ENCODE results near the gene NTSR1. TPM values are rescaled to one million over a fixed set of nuclear protein-coding genes. Genes with fewer than 3 reads are reported as not detected.
A peak's percentile ranks its signal among the peaks of the same experiment; 100 is the strongest.

NTSR1 gene
- 0.23 and 7.8 TPM in 2 replicates for total RNA-seq

DNA sequence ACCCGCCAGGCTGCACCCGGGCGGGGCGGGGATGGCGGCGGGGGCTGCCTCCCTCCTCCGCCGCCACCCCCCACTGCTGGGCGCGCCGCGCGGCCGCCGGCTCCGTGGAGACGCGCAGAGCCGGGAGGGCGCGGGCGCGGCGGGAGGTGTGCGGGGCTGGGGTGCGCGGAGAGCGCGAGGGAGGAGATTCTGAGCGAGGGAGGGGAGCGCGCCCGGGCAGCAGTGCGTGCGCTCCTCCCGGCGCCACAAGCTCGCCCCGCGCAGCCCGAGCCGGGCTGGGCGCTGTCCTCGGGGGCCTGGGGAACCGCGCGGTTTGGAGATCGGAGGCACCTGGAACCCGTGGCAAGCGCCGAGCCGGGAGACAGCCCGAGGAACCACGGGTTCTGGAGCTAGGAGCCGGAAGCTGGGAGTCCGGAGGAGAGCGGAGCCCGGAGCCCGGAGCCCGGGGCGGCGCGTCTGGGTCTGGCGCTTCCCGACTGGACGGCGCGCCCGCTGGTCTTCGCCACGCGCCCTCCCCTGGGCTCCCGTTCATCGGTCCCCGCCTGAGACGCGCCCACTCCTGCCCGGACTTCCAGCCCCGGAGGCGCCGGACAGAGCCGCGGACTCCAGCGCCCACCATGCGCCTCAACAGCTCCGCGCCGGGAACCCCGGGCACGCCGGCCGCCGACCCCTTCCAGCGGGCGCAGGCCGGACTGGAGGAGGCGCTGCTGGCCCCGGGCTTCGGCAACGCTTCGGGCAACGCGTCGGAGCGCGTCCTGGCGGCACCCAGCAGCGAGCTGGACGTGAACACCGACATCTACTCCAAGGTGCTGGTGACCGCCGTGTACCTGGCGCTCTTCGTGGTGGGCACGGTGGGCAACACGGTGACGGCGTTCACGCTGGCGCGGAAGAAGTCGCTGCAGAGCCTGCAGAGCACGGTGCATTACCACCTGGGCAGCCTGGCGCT, at the start of gene NTSR1:
Gene NTSR1, plus strand, starts transcription at position 246 of the 946 bp plus-strand sequence. Its CDS starts 372 bp downstream, at position 618.
- no peak for DNase-seq (ENCODE audit: extremely low read depth, low read depth, low spot score)

DNA sequence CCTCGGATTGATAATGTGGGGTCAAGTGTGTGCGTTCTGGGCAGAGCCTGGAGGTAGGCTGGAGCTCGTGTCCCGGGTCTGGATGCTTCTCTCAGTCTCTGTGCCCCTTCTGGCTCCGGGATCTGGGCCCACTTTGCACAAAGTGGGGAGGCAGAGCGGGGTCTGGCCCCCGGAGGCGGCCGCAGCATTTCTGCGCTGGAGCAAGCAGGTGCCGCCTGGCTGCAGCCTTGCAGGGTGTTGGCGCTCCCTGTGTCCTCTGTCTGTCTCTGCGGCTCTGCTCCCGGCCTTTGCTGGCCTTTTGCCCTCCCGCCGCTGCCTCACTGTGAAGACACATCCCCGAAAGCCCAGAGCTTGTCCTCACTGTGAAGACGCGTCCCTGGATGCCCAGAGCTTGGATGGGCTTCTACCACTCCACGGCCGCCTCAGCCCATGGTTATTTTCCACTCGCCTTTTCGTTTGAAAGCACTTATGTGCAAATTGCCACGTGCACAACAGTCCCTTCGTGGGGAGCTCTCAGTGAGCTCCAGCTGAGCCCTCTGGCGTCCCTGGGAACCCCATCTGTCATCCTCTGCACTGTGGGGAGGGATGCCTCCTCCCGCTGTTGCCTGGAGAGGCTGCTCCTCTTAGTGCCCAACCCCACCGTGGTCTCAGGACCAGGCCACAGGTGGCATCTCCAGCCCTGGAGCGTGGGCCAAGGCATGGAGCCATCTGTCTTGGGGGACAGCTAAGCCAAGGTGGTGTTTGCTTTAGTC, 49.0 kb upstream of the NTSR1 start:
- no peak for DNase-seq (ENCODE audit: extremely low read depth, low read depth, low spot score)

DNA sequence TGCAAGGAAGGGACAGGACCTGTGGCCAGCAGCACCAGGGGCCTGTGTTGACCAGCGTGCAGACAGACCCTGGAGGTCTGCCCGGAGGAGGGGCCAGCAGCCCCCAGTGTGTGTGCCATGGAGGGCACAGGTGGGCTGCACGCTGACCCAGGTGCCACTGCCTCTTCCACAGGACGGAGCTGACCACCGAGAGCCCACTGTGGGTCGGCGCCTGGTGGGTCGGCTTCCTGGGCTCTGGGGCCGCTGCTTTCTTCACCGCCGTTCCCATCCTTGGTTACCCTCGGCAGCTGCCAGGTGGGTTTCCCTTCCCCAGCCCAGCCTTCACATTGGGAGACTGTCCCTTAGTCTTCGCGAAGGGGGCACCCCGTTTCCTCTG, 48.4 kb upstream of the NTSR1 start:
- no peak for DNase-seq (ENCODE audit: extremely low read depth, low read depth, low spot score)

DNA sequence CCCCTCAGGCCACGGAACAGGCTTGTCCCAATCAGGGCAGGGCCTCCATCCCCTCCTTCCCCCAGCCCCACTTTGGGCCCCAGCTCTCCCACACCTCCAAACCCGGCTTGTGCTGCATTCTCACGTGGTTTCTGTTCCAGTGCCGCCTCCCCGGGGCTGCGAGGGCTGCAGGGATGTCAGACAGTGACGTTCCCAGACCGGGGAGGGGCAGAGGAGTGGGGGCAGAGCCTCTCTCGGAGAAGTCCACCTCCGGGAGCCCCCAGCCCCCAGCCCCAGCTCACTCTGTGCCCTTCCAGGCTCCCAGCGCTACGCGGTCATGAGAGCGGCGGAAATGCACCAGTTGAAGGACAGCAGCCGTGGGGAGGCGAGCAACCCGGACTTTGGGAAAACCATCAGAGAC, 47.9 kb upstream of the NTSR1 start:
- no peak for DNase-seq (ENCODE audit: extremely low read depth, low read depth, low spot score)

DNA sequence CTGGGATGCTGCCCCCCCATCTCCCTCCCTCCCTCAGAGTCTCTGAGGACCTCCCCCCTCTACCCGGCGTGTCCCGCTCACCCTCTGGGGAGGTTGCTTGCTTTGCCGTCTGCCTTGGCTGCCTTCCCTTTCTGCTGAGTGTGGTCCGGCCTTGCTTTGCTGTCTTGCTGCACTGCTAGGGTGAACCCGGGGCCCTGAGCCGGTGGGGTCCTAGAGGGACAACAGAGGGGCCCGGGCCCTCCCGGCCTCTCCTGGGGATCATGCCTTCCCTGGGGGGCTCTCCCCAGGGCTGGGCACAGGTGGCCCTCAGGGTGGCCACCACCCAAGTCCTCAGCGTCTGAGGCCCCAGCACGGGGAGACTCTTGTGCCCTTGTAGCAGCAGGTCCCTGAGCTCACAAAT, 47.0 kb upstream of the NTSR1 start:
- DNase-seq (ENCODE audit: extremely low read depth, low read depth, low spot score), result no peak

DNA sequence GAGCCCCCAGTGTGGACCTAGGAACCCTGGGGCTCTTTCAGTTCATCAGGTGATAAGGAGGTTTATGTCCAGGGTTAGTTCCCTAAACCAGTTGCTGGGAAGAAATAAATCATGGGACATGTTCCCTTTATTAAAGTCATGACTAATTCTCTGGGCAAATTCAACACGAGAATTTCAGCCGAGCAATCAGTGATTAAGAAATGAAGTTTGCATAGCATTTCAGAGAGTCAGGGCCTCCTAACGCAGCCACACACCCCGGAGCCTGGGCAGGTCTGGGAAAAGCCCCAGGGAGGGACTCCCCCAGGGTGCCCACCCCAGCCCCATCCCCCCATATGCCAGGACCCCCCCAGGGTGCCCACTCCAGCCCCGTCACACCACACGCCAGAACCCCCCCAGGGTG, 46.2 kb upstream of the NTSR1 start:
- no peak for DNase-seq (ENCODE audit: extremely low read depth, low read depth, low spot score)

DNA sequence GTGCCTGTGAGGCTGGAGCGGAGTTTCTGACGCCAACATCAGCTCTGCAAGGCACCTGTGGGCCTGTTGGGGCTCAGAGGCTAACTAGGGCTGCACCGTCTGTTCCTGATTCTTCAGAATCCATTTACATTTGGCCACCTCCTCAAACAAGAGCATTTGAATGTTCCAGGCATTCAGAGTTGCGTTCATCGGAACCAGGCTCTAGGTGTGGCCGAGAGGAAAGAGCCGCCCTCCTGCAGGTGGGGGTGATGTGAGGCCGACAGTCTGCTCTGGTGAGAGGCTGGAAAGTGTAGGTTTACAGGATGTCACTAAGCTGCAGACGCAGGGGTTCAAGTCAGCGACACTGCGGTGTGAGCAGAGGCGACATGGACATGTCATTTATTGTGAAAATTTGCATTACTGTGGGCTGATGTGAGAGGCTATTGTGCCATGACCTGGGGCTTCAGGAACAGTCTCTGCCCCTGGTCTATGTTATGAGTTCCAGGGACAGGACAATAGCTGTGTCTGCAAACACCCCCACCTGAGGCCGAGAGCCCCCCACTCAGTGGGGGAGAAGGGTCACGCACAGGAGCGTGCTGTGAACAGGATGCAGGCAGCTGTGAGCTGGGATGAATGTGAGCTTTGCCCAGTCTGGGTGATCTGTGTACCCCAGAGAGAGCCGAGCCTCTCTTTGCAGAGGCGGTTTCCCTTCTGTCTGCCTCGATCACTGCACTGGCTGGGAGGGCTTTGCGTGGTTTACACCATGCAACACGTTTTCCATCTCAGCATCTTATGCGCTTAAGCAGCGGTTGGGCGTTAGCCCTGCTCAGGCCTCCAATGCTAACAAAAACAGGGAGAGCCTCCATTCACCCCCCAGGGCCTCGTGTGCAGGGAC, 45.3 kb upstream of the NTSR1 start:
- no peak for DNase-seq (ENCODE audit: extremely low read depth, low read depth, low spot score)

DNA sequence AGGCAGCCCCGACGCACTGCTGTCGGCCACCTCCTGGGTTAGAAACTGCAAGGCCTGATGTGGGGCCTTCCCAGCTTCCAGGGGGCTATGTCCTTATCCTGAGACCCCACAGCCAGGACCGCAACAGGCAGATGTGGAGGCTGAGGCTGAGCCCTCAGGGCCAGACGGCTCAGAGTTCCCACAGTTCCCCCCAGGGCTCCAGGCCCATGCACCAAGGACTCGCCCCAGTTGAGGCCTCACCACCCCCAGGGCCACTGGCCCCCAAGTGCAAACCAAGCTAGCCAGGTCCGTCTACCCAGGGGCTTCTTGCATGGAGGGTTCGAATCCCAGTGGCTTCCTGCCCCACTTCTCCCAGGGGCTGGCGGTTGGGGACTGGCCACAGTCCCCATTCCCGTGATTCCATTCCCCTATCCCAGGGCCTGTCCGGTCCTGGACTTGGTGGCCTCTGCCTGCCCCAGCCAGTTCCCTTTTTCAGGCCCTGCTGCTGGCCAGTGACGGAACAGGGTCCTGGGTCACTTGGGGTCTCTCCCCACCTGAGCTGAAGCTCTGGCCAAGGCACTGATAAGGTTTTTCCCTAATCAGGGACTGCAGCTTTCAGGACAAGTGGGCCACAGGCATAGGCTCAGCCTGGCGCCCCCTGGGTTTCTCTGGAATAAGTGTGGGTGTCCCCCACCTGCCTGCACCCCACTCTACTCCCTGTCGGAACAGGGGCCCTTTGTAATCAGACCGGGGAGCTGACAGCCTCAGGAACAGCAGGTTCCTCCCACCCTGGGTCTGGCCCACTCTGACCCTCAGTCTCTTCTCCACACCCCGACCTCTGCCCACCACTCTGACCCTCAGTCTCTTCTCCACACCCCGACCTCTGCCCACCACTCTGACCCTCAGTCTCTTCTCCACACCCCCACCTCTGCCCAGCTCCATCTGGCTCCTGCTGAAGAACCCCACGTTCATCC, 44.3 kb upstream of the NTSR1 start:
- DNase-seq (ENCODE audit: extremely low read depth, low read depth, low spot score), result no peak

DNA sequence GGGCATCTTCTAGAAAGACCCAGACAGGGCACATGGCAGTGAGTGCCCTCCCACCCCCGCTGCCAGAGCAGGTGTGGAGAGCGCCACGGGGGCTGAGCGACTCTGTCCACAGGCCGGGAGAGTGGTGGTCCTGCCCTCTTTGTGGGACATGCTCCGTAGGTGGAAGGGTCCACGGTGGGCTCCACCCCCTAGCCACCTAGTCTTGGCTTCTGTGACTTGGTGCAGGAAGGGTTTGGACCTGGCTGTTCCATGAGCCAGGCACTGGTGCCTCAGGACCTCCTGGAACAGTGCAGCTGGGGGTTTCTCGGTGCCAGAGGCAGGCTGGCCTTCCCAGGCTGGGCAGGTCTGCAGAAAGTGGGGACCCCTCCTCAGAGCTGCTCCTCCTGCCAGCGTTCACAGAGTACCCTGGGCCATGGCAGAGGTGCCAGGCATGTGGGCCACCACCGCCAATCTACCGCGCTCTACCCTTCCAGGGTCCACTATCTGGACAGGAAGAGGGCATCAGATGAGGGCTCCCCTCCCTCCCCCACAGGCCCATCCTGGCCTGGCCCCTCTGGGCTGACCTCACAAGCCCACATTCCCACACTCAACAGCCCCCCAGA, 43.4 kb upstream of the NTSR1 start:
- DNase-seq (ENCODE audit: extremely low read depth, low read depth, low spot score), result no peak

DNA sequence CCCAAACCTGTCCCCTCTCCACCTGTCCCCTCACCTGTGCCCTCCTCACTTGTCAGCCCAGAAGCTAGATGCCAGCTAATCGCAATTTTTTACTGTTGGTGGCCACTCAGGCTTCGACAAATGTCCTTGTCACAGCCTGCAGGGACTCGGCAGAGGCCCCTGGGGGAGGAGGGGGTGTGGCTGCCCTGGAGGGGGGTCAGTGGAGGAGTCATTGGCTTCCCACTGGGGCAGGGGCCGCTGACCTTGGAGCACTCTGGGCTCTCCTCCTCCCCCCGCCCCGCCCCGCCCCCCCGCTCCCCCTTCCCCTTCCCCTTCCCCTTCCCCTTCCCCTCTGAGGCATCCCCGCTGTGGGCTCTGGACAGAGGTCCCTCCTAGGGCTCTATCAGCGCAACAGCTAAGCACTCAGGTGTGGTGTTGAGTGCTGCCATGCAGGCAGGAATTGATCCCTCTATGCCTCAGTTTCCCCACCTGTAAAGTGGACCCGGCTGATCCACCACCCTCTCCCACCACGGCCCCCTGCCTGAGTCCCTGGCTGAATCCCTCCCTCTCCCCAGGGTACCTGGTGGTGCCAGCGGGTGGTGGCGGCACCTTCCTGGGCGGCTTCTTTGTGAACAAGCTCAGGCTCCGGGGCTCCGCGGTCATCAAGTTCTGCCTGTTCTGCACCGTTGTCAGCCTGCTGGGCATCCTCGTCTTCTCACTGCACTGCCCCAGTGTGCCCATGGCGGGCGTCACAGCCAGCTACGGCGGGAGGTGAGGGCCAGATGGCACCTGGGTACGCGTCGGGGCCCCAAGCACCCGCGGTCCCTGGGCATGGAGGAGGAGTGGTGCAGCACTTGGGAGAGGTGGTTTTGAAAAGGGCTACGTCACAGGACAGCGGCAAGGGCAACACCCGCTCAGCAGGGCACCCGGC, 42.6 kb upstream of the NTSR1 start:
- DNase-seq (ENCODE audit: extremely low read depth, low read depth, low spot score), result no peak

DNA sequence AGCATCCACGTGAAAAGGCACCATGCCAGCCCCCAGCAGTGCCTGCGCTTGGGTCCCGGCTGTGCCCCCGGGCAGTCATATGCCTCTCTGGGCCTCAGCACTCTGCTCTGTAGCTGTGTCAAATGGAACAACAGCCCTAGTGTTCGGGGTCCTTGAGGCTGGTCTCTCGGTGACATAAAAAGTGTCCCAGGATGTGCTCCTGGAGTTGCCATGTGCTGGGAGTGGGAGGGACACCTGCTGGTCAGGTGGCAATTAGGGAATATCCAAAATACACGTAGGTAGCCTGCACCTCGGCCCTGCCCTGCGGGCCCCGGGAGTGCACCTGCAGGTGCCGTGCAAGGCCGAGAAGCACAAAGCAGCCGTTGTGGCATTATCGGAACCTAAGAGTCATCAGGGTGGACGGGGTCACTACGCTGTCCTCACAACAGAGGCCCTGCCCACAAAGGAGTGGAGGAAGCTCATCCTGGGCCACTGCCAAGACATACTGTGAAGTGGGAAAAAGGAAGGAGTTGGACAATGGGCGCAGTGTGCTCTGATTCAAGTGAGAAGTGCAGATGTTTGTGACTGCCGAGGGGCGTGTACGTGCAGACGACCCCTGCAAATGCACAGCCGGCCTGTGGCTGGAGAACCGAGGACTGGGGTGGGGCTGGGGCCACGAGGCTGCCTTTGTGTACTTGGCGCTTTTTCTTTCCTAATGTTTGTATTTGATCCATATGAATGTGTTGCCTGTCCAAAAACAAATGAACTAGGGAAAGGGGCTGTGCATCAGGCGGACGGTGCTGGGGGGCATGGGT, 41.7 kb upstream of the NTSR1 start:
- no peak for DNase-seq (ENCODE audit: extremely low read depth, low read depth, low spot score)

DNA sequence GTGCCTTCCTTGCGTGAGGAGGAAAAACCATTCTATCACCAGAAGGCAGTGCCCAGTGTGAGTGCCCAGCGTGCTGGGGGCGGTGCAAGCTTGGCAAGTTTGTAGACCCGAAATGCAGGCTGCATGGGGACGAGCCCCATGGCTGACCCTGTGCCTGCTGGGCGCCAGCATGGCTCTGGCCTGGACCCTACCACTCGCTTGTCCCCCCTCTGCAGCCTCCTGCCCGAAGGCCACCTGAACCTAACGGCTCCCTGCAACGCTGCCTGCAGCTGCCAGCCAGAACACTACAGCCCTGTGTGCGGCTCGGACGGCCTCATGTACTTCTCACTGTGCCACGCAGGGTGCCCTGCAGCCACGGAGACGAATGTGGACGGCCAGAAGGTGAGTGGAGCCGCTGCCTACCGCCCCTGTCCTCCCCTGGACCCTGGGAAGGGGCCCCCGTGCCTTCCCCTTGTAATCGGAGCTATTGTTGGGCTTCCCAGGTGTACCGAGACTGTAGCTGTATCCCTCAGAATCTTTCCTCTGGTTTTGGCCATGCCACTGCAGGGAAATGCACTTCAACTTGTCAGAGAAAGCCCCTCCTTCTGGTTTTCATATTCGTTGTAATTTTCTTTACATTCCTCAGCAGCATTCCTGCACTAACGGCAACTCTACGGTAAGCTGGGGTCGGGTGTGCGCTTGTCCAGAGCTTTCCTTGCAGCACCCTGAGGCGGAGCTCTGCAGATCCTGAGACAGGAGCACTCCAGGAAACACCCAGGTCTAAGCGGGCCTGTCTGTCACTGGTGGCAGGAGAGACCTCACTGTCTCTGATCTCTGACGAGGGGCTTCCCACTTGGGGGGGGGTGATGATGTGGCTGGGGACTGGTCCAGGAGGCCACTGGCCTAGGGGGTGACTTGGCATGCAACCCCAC, 40.9 kb upstream of the NTSR1 start:
- no peak for DNase-seq (ENCODE audit: extremely low read depth, low read depth, low spot score)

DNA sequence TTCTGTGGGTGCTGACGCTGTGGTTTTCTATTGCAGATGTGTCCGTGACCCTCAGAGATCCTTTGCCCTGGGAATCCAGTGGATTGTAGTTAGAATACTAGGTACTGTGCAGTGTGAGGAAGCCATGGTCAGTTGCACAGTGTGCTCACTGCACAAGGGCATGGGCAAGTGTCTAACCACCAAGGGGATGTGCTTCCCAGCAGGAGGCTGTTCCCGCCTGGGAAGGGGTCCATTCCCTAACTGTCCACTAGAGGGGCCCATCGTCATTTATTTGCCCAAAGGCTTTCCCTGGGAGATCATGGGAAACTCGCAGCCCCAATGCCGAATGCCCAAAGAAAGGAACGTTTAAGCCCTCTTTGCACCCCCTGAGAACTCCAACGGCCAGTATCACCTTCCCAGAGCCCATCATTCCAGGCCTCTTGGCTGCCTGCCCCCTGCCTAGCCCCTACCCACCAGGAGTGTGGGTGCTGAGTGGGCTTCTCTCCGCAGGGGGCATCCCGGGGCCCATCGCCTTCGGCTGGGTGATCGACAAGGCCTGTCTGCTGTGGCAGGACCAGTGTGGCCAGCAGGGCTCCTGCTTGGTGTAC, 40.1 kb upstream of the NTSR1 start:
- DNase-seq (ENCODE audit: extremely low read depth, low read depth, low spot score), result peak; percentile 39

DNA sequence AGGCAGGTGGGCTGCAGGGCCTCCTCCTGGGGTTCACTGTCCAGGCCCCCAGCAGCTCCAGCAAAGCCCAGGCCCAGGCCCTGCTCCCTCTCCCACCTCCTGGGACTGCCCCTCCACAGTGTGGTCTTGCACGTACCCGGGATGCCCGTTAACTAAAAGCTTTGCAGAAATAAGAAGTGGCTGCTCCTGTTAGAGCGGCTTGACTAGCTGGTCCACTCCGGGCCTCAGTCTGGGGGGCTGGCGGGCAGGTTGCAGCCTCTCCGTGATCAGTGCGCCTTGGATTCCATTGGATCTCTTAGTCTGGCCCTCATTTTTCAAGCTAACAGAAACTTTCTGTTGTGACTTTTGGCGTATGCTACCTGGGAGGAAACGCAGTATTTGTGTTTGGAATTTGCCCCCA, 39.4 kb upstream of the NTSR1 start:
- no peak for DNase-seq (ENCODE audit: extremely low read depth, low read depth, low spot score)

DNA sequence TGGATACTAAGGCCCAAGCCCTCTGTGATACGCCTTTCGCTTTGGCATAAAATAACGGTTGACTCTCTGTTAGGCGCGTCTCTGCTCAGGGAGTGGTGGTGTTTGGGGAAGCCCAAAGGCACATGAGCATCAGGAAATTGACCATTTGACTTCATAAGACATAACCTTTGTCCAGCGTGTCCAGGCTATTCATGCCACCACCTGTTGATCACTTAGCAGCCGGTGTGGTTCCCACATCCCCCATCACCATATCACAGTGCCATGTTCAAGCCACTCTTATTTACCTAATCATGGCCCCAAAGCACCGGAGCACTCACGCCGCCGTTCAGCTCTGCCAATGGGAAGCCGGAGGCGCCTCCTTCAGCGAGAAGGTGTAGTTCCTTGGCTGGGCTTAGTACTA, 38.5 kb upstream of the NTSR1 start:
- DNase-seq (ENCODE audit: extremely low read depth, low read depth, low spot score), result no peak

DNA sequence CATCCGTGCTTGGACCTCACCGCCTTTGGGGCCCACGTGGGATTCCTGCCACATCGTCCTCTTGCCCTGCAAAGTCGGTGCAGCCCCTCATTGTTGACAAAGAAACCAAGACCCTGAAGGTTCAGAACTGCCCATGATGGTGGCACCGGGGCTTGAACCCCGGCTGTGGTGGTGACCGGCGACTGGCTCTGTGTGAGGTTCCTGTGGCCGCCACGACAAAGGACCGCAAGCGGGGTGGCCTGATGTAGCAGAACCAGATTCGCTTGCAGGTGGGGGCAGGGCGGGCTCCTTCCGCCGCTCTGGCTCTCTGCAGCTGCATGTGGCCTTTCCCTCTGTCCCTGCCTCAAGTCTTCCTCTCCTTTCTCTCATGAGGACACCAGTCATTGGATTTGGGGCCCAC, 37.6 kb upstream of the NTSR1 start:
- no peak for DNase-seq (ENCODE audit: extremely low read depth, low read depth, low spot score)
